NCI-H2107 treated with DMSO at 0.1 percent for 48 hours (cell line): Measurements from ENCODE around the gene PXK.

Experiments used
- DNase-seq: peaks from one replicate; lab custom pipeline; 2025; ENCODE audit not compliant: unreplicated experiment; lab: John Stamatoyannopoulos, UW

The PXK gene

DNA sequence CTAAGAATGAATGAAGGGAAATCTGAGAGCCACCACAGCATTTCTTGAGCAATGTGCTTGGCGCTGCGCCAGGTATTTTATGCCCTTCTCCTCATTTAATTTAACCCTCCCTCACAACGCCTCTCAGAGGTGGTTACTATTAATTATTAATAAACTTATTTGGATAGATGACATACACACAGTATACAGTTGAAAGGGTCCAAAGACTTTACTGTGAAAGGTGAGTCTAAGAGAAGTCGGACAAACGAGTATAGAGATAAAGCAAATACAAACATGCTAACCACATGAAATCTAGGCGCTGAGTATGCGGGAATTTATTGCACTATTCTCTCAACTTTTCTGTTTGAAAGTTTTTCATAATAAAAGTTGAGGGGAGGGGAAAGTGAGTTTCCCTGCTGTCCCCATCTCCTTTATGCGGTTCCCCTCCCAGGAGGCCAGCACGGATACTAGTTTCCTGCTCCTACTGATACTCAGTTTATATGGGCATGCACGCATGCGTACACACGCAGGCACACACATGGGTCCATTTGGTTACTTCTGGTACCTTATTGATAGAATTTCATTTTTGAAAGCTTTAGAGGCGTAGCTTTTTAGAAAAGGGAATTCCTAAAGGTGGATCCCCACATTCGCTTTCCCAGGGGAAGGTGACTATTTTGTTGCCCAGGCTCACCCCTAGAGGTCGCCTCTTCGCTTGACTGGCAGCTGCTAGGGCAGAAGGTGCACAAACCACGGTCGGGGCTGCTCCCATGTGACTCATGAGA lies 130.7 kb downstream of the PXK start:
- peak; percentile 42 for DNase-seq

DNA sequence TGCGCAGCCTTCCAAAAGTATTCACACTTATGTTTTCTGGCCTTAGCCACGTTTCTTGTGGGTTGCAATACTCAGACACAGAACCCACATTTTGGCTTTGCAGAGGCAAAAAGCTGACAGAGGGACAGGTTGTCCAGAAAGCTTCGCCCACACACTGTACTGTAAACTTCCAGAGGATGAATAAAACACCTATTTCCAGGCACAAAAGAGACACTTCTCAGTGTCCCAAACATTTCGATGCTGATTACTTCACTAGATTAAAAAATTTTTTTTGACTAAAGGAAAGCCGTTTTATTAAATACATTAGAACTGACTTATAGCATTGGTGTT lies 131.2 kb downstream of the PXK start:
- no peak for DNase-seq

DNA sequence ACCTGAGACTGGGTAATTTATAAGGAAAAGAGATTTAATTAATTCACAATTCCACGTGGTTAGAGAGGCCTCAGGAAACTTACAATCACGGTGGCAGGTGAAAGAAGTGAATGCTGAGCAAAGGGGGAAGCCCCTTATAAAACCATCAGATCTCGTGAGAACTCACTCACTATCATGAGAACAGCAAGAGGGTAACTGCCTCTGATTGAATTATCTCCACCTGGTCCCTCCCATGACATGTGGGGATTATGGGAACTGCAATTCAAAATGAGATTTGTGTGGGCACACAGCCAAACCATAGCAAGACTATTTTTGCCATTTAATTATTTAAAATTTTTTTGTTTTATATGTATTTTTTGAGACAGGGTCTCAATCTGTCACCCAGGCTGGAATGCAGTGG lies 132.2 kb downstream of the PXK start:
- DNase-seq: no peak

DNA sequence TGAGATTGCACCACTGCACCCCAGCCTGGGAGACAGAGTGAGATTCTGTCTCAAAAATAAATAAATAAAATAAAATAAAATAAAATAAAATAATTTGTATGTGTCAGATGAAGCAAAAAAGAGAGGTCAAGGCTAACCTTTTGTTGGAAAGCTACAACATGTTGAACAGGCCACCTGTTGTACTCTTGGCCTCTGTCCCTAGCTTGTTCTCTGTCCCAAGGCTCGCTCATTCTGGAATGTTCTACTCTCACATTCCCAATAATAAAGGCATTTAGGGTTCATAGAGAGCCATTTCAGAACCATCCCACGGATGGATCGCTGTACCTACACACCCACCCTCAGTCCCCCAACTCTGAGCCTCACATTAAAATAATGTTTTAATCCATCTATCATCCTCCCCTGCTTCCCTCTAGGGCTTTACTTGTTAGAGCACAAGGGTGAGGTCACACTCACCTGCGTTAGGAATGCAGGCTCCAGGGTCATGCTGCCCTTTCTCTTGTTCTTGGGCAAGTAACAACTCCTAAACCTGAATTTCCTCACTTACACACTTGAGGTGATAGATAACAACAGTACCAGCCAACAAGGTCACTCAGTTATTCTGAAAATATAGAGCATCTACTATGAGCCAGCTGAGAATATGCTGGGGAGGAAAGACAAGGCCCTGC lies 134.3 kb downstream of the PXK start:
- DNase-seq: no peak

DNA sequence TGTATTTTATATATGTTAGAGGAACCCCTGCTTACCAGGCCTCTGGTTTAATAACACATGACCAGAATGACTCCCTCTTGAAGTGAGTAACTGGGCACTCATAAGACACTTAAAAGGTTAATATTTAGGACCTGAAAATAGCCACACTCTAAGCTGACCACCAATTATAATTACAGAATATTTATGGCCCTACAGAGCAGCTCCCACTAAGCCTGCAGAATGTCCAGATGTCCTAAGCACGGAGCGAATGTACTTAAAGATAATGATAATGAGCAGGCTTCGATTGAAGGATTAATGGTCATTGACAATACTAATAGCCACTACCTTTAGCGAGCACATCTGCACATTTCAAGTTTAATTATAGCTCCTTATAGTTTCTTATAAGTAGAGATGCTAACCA lies 136.4 kb downstream of the PXK start:
- DNase-seq: no peak

DNA sequence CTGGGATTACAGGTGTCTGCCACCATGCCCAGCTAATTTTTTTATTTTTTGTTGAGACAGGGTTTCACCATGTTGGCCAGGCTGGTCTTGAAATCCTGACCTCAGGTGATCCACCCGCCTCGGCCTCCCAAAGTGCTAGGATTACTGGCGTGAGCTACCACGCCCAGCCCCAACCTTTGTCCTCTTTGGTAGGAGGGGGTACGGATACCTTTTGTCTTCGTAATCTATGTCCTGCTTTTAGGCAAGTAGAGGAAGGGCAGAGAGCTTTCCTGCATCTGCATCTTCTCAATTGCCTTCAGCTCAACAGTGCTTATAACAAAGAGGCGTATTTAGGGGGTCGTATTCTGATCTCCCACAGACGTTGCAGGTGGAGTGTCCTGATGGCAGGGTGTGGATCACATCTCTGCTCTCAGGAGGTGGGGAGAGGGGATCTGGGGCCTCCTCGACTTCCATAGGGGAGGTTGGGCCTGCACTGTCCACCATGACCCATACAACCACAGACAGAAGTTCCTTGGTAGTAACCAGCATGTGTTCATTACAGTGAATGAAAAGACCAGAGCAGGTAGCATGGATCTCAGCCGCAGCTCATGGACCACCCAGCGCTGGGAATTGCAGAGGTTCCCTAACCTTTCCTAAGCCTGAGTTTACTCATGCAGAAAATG lies 137.8 kb downstream of the PXK start:
- DNase-seq: no peak

DNA sequence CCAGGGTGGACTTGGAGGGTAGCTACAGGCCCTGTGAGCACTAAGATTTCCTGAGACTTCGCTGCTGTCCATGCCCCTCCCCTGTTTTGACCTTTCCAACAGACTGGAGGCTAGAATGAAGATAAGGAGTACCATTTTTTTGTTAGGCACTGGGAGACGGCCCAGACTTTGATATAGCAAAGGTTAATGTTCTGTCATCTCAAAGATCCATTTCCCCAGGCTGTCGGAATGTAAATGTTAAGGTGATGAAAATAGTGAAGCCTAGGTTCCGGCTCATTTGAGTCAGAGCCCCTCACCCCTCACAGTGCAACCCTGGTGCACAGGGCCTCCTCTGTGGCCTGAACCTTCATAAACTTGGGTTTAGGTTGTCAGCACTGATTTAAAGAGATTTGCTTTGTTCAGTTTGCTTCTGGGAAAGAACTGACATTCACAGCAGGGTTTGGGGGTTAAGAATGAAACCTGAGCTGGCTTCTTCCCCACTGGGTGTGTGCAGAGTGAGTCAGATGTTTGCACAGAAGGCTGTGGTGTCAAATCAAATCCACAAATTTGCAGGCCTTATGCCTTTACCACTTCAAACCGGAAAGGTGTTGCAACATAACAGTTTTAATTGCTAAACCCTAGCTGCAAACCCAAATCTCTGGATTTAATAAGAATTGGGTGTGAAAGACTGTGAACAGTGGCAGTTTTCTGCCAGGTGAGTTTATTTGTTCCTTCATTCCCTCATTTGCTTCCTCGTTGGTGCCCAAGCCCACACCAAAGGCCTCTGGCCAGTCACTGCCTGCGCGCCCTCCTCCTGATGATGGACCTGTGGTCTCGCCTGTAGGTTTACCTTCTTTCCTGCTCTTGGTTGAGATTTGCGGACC lies 138.6 kb downstream of the PXK start:
- DNase-seq: peak; percentile 75

DNA sequence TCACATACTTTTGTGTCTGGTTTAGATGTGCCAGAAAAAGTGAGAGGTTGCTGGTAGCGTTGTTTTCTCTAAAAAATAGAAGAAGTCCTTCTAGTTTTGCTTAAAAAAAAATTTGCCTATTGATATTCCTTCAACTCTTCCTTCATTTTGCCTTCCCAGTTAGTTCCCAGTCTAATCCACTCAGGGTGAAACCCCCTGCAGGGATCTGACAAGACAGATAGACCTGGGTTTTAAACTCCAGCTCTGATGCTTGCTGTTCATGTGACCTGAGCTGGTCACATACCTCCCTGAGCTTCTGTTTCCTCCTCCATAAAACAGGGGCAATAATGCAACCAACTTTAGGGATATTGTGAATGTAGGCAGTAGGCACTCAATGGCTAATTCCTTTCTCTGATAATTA lies 140.6 kb downstream of the PXK start:
- DNase-seq: no peak

DNA sequence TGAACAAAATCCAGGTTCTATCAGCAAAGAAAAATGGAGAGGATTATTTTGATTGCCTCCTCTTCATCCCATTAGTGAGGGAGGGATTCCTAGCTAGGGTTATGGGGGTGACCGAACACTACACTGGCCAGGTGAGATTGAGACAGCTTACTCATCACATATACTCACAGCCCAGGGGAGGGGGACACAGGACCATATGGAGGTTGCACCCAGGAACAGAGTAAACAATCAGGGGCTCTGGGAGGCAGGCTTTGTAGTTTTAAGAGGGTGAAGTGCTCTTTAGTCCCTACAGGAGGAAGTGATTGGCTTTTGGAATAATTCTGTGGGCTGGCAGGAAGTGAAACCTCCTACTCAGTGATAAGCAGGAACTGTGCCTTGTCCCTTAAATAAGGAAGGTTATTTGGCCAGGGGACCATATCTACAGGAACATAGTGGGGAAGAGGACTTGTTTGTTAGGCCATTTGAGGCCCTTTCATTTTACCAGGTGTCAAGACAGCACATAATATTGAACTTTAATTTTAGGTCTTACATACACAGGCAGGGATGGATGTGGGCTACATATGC lies 141.7 kb downstream of the PXK start:
- no peak for DNase-seq

DNA sequence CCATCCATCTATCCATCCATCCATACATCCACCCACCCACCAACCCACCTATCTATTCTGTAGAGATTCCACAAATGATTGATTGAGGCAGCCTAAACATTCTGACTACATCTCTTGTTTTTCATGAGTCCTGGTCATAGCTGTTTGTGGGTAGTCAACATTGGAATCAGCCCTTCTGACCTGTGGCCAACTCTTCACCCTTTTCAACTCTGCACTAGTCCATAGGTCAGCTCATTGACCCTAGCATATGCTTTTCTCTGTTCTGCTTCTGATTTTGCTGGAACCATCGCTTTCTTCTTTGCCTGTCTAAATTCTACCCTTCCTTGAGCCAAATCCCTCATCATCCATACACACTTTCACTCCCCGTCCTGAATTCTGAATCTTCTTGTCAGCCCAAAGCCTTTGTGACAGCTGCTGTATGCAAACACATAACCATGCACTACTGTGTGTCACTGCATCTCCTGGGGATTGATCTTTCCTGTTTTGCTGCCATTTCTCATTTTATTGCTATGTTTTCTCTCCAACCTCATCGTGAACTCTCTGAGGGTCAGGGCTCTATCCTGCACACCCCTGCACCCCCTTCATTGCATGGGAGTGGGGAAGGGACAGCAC lies 142.4 kb downstream of the PXK start:
- DNase-seq: no peak
